Measurements from ENCODE around the gene TTC31. TPM values are rescaled to one million over a fixed set of nuclear protein-coding genes. Genes with fewer than 3 reads are reported as not detected.
A peak's percentile ranks its signal among the peaks of the same experiment; 100 is the strongest.
"Not testable (repeated sequence)": the region's sequence is repeated elsewhere in the genome, so short reads cannot be mapped to it uniquely, and the experiment has no call there.

TTC31 gene
- total RNA-seq, 2 donors from 2014 or later, result 32.3 to 36.6 TPM

DNA sequence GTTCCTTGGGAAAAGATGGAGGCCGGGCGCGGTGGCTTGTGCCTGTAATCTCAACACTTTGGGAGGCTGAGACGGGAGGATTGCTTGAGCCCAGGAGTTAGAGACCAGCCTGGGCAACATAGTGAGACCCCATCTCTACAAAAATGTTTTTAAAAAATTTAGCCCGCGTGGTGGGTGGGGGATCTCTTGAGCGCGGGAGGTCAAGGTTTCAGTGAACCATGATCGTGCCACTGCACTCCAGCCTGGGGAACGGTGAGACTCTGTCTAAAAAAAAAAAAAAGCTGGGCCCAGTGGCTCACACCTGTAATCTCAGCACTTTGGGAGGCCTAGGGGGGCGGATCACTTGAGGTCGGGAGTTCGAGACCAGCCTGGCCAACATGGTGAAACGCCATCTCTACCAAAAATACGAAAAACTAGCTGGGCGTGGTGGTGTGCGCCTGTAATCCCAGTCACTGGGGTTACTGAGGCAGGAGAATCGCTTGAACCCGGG lies 839 bp downstream of the TTC31 start:
- H3K36me3 Mint-ChIP-seq (ENCODE audit: low read depth); H3K27me3 Mint-ChIP-seq; ATAC-seq; DNase-seq; H3K9me3 ChIP-seq (ENCODE audit: control insufficient read depth, low read length, poor library complexity, severe bottlenecking): not testable (repeated sequence)
- peaks cover 26% of the 10 kb centered on the region for H3K4me1 Mint-ChIP-seq
- H3K27ac Mint-ChIP-seq, result peak overlapping the region; percentile 98
- H3K4me3 Mint-ChIP-seq, result peak overlapping the region; percentile 97

DNA sequence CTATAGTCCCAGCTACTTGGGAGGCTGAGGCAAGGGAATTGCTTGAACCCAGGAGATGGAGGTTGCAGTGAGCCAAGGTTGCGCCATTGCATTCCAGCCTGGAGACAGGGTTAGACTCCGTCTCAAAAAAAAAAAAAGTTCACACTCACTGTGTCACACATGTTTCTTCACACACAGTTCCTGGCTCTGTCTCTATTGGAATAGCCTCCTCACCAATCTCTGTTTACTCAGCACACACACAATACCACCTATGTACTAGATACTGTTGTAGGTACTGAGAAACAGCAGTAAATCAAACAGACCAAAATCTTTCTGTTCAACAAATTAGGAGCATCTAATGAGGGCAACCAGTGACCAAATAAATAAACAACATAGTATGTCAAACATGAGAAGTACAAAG lies 3.3 kb downstream of the TTC31 start:
- H3K4me3 Mint-ChIP-seq, result no peak overlapping the region
- peaks cover 7% of the 10 kb centered on the region for H3K36me3 Mint-ChIP-seq (ENCODE audit: low read depth)
- DNase-seq, result no peak
- no peak for ATAC-seq
- H3K27me3 Mint-ChIP-seq, result no peaks in the 10 kb centered on the region
- peaks cover 26% of the 10 kb centered on the region for H3K4me1 Mint-ChIP-seq
- no peak overlapping the region for H3K27ac Mint-ChIP-seq
- H3K9me3 ChIP-seq (ENCODE audit: control insufficient read depth, low read length, poor library complexity, severe bottlenecking), result no peaks in the 10 kb centered on the region

DNA sequence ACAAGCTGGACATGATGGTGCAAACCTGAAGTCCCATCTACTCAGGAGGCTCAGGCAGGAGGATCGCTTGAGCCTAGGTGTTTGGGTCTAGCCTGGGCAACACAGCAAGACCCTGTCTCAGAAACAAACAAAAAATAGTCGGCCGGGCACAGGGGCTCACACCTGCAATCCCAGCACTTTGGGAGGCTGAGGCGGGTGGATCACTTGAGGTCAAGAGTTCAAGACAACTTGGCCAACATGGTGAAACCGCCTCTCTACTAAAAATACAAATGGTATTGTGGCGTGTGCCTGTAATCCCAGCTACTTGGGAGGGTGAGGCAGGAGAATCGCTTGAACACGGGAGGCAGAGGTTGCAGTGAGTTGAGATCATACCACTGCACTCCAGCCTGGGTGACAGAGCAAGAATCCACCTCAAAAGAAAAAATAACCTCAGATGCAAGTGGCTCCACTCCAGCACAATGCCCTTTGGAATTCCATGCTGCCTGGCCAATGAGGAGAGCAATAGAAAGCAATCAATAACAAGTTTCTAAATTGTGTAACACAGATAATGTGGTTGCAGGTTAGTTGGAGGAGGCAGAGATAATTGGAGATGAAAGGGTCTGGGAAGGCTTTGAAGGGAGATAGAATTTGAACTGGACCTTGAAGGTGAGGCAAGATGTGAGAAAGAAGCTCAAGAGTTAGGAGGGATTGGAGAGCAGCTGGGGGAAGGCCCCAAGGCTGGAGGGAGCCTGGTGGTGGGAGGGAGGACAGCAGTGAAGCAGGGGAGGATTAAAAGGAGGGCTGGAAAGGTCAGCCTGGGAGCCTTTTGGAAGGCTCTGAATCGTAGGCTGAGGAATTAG lies 6.0 kb downstream of the TTC31 start:
- peak overlapping the region; percentile 63 for H3K4me3 Mint-ChIP-seq
- H3K27me3 Mint-ChIP-seq, result no peaks in the 10 kb centered on the region
- DNase-seq (no peak), ATAC-seq (no peak)
- H3K27ac Mint-ChIP-seq, result peak overlapping the region; percentile 73
- peaks cover 12% of the 10 kb centered on the region for H3K4me1 Mint-ChIP-seq
- peaks cover 8% of the 10 kb centered on the region for H3K36me3 Mint-ChIP-seq (ENCODE audit: low read depth)
- no peaks in the 10 kb centered on the region for H3K9me3 ChIP-seq (ENCODE audit: control insufficient read depth, low read length, poor library complexity, severe bottlenecking)

DNA sequence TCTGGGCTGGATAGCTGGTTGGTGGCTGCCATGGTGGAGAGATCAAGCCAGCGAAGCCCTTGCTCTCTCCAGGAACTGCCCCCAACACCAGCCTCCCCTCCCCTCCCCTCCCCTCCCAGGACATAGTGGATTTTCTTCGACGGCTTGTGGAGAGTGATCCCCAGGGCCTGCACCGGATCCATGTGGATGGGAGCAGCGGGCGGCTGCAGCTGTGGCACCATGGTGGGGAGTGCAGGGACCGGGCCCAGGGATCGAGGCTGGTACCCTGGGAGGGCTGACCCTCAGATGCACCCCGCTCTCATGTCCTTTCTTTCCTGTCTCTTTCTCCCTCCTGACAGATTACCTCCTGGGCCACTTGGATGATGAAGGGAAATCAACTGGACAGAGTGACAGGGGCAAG lies 7.0 kb downstream of the TTC31 start:
- Mint-ChIP-seq H3K4me3 (no peak overlapping the region), H3K27me3 (no peaks in the 10 kb centered on the region), H3K4me1 (peaks cover 12% of the 10 kb centered on the region), H3K27ac (peak overlapping the region; percentile 60), H3K36me3 (ENCODE audit: low read depth) (peaks cover 11% of the 10 kb centered on the region)
- ATAC-seq (no peak), DNase-seq (no peak)
- no peaks in the 10 kb centered on the region for H3K9me3 ChIP-seq (ENCODE audit: control insufficient read depth, low read length, poor library complexity, severe bottlenecking)

DNA sequence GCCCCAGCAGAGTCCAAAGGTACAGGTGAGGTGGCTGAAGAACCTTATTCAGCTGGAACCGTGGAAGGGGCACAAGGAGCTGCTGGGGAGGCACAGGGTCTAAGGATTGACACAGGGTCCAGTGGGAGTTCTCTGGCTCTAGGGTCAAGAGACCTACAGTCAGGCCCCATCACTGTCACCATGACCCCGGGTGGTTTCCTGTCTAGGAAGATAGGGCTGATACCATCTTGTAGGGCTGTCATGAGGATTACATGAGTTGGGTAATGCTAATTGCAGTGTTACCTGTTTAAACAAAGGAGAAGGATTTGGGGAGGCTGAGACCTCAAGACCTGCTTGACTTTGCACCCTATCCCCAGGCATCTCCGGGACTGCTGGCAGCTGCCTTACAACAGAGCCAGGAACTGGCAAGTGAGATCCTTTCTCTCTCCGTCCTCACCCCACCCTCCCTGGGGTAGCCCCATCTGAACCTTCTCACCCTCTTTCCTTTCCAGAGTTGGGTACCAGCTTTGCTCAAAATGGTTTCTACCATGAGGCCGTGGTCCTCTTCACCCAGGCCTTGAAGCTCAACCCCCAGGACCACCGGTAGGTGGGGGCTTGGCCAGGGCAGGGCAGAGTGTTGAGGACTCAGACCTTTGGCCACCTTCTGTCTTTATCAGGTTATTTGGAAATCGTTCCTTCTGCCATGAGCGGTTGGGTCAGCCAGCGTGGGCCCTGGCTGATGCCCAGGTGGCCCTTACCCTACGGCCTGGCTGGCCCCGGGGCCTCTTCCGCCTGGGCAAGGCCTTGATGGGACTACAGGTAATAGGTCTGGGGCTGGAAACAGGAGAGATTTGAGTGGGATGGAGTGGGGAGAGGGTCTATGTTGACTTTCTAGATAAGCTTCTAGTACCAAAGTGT lies 9.0 kb downstream of the TTC31 start:
- Mint-ChIP-seq H3K27me3 (no peaks in the 10 kb centered on the region), H3K4me1 (peaks cover 8% of the 10 kb centered on the region), H3K27ac (no peak overlapping the region), H3K36me3 (ENCODE audit: low read depth) (peaks cover 11% of the 10 kb centered on the region), H3K4me3 (no peak overlapping the region)
- no peaks in the 10 kb centered on the region for H3K9me3 ChIP-seq (ENCODE audit: control insufficient read depth, low read length, poor library complexity, severe bottlenecking)
- DNase-seq (no peak), ATAC-seq (no peak)

DNA sequence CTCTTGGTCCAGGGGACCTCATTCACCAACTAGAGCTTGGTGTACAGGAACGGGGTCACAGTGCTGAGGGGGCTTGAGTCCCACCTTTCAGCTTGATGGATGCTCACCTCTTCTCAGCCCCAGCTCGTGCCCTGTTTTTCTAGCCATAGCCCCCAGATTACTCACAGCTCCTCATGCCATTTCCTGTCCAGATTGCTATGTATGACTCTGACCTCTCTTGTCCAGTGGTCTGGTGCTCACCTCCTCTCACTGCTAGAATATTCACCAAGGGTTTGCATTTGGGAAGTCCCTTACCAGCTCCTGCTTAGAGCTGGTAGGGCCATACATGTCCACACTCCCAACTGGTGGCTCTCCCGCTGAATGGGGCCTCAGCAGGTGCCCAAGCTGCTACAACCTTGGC lies 10.7 kb downstream of the TTC31 start:
- DNase-seq (no peak), ATAC-seq (no peak)
- H3K27me3 Mint-ChIP-seq, result peaks cover 11% of the 10 kb centered on the region
- no peak overlapping the region for H3K4me3 Mint-ChIP-seq
- H3K27ac Mint-ChIP-seq, result no peak overlapping the region
- no peaks in the 10 kb centered on the region for H3K9me3 ChIP-seq (ENCODE audit: control insufficient read depth, low read length, poor library complexity, severe bottlenecking)
- H3K4me1 Mint-ChIP-seq, result peaks cover 16% of the 10 kb centered on the region
- H3K36me3 Mint-ChIP-seq (ENCODE audit: low read depth), result peaks cover 11% of the 10 kb centered on the region

DNA sequence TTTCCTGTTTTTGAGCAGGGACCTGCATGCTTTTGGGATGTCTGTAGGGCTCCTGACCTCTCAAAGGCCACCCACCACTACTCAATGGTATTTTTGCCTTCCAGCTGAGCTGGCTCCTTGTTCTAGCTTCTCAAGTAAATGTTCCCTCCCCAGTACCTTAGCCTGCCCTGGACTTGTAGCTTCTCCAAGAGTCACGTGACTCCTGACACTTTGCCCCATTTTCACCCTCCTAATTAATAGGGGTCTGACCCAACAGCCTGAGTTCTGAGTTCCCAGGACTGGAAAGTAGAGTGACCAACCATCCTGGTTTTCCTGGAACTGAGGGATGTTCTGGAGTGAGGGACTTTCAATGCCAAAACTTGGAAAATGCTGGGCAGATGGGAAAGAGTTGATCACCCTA lies 12.6 kb downstream of the TTC31 start:
- ATAC-seq, result no peak
- DNase-seq, result no peak
- Mint-ChIP-seq H3K36me3 (ENCODE audit: low read depth) (peaks cover 11% of the 10 kb centered on the region), H3K4me3 (no peak overlapping the region), H3K27me3 (peaks cover 25% of the 10 kb centered on the region), H3K4me1 (peaks cover 17% of the 10 kb centered on the region), H3K27ac (no peak overlapping the region)
- H3K9me3 ChIP-seq (ENCODE audit: control insufficient read depth, low read length, poor library complexity, severe bottlenecking), result no peaks in the 10 kb centered on the region

DNA sequence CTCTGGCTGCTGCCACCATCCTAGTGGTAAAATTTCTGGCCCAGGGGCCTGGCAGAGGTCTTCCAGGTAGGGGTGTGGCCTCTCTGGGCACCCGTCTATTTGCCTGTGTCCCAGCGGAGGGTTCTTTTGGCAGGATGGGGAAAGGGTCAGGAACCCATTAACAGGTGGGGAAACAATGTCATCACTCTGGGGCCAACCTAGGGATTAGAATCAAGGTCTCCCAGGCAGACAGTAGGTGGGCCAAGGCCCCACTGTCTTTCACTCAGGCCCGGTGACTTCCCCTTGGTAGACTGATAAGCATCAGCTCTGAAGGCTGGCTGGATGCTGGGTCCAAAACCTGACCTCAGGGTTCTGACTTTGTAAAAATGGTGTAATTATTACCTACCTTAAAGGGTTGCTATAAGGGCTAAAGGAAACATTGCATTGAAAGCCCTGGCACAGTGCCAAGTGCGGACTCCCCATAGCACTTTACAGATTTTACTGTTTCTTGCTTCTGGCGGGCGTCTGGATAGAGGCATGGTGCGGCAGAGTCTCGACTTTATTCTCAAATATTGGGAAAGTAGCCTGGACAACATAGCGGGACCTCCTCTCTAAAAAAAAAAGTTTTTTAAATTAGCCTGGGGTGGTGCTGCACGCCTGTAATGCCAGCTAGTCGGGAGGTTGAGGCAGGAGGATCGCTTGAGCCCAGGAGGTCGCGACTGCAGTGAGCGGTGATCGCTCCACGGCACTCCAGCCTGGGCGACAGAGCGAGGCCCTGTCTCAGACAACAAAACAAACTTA lies 14.3 kb downstream of the TTC31 start:
- Mint-ChIP-seq H3K4me3 (peak overlapping the region; percentile 90), H3K4me1 (peaks cover 20% of the 10 kb centered on the region), H3K27me3 (peaks cover 42% of the 10 kb centered on the region)

DNA sequence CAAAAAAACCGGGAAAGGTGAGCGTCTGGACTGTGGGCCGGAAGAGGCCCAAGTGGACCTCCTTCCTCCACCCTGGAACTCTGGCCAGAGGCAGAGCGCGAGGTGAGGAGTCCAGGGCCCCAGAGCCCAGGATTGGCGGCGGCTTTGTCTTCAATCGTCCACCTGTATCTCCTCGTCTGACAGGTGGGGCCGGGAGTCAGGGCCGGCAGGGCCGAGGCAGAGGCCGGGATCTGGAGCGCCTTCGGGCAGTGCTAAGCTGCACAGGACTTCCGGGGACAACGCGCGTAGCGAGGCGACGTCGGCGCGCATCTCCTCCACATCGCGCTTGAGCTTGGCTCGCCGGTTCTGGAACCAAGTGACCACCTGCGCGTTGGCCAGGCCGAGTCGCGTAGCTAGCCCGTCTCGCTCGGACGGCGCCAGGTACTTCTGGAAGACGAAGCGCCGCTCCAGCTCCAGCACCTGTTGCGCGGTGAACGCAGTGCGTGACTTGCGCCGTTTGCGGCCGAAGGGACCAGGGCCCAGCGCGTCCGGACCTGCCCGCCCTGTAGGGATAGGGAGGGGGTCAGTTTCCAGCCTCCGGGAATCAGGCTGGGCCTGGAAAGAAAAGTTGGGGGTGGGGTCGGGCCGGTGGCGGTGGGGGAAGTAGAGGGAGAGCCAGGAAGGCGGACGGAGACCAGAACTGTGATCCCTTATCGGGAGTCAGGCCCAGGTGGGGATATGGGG lies 15.1 kb downstream of the TTC31 start:
- H3K9me3 ChIP-seq (ENCODE audit: control insufficient read depth, low read length, poor library complexity, severe bottlenecking), result no peaks in the 10 kb centered on the region
- DNase-seq (peak in 1 of 3 donors; percentile 24), ATAC-seq (peak; percentile 34)
- peak overlapping the region; percentile 84 for H3K27ac Mint-ChIP-seq
- peaks cover 23% of the 10 kb centered on the region for H3K4me1 Mint-ChIP-seq
- peak overlapping the region; percentile 90 for H3K4me3 Mint-ChIP-seq
- H3K36me3 Mint-ChIP-seq (ENCODE audit: low read depth), result peaks cover 5% of the 10 kb centered on the region
- peaks cover 49% of the 10 kb centered on the region for H3K27me3 Mint-ChIP-seq

More for the DNA sequence above, 14.3 kb downstream of the TTC31 start:
- no peaks in the 10 kb centered on the region for H3K9me3 ChIP-seq (ENCODE audit: control insufficient read depth, low read length, poor library complexity, severe bottlenecking)
- DNase-seq (no peak), ATAC-seq (no peak)
- H3K36me3 Mint-ChIP-seq (ENCODE audit: low read depth), result peaks cover 8% of the 10 kb centered on the region
- no peak overlapping the region for H3K27ac Mint-ChIP-seq

DNA sequence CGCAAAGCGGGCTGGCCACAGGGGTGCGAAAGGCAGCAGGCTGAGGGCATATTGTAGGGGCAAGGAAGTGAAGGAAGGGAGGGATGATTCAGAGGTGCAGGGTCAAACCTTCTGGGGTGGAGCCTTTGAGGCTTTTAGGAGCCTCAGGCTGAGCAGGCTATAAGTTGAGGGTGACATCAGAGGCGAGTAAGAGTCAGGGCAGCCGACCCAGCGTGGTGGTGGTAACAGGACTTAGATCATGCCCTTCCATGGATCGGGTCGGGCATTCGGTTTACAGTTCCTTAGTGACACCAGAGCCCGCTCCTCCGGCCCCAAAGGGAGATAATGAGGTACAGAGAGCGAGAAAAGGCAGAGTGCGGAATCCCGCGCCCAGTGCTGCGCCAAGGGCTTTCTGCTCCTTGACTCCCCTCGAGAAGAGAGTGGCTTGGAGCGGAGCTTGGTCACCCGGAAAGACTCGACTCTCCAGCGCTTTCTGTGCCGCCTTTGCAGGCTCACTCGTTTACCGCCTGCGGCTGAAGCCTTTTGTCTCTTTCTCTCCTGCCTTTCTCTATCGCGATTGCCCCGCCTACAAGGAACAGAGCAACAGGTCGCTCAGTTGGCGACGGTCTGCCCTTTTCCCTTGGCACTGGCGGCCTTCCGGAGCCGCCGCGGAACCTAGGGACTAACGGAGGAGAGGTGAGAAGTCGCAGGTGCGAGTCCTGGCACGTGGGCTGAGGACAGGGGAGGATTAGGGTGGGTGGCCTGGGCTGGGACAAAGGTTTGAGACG lies 15.8 kb downstream of the TTC31 start:
- Mint-ChIP-seq H3K27me3 (peaks cover 57% of the 10 kb centered on the region), H3K27ac (peak overlapping the region; percentile 84), H3K36me3 (ENCODE audit: low read depth) (peaks cover 3% of the 10 kb centered on the region), H3K4me3 (peak overlapping the region; percentile 90), H3K4me1 (peaks cover 23% of the 10 kb centered on the region)
- DNase-seq (no peak), ATAC-seq (peak; percentile 40)
- H3K9me3 ChIP-seq (ENCODE audit: control insufficient read depth, low read length, poor library complexity, severe bottlenecking), result no peaks in the 10 kb centered on the region

DNA sequence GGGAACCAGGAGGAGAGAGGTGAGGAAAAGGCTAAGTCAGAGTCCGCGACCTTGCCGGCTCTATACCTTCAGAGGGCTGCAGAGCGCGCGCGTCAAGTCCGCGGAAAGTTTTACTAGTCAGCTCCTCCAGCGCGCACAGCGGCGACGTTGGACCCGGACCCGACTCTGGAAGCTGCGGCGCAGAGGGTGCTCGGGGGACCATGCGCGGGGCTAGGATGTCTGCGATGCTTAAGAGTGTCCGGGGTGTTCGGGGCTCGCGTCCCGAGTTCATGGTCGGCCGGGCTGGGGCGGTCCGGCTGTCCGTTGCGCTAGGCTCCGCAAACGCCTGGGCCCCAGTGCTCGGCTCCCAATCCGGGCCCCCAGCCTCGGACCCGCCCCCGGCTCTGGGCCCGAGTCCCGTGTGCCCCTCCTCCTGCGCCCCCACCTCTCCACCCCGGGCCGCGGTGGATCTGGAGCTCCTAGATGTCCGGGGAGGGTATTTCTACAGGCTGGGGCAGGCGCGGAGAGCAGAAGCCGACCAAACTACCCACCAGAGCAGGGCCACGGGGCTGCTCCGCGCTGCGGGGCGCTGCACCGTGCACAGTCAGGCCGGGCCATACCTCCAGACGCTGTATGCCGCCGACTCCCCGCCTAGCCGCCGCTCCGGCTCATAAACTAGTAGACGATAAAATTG lies 16.5 kb downstream of the TTC31 start, which contains the start of gene LBX2:
LBX2 (minus strand) TSS at position 337 of the 673 bp plus-strand sequence; CDS start at position 271, 66 bp downstream.
- Mint-ChIP-seq H3K36me3 (ENCODE audit: low read depth) (peaks cover 3% of the 10 kb centered on the region), H3K27ac (peak within 1 kb of the TSS; percentile 84), H3K4me3 (peak within 1 kb of the TSS; percentile 90), H3K27me3 (peaks cover 64% of the 10 kb centered on the region), H3K4me1 (peaks cover 24% of the 10 kb centered on the region)
- ATAC-seq (peak; percentile 35), DNase-seq (no peak)
- no peaks in the 10 kb centered on the region for H3K9me3 ChIP-seq (ENCODE audit: control insufficient read depth, low read length, poor library complexity, severe bottlenecking)

Data from T-helper 17 cell (primary cell).